Measurements from ENCODE around the gene MKNK1. TPM values are rescaled to one million over a fixed set of nuclear protein-coding genes. Genes with fewer than 3 reads are reported as not detected.

The MKNK1 gene
- total RNA-seq, 1 donor from 2014 or later: 30.6 TPM

- no peak overlapping the region for H3K27ac Mint-ChIP-seq
- H3K9me3 Mint-ChIP-seq: no peaks in the 10 kb centered on the region
- no peak overlapping the region for H3K4me3 Mint-ChIP-seq
- H3K27me3 Mint-ChIP-seq (ENCODE audit: low read depth): no peaks in the 10 kb centered on the region
- peaks cover 26% of the 10 kb centered on the region for H3K36me3 Mint-ChIP-seq
- no peak for TF ChIP-seq CTCF (IDR thresholded peaks at IDR 0.05; ENCODE audit: unreplicated experiment)
- no peaks in the 10 kb centered on the region for H3K4me1 Mint-ChIP-seq
- no peak for DNase-seq (ENCODE audit: low spot score in 2 of 2, unreplicated experiment in 2 of 2)
Observed at GRCh38 chr1:46592823-46593222, 11.2 kb downstream of the MKNK1 start.

- H3K27ac Mint-ChIP-seq: no peak overlapping the region
- no peaks in the 10 kb centered on the region for H3K27me3 Mint-ChIP-seq (ENCODE audit: low read depth)
- H3K4me3 Mint-ChIP-seq: no peak overlapping the region
- no peak for TF ChIP-seq CTCF (IDR thresholded peaks at IDR 0.05; ENCODE audit: unreplicated experiment)
- peaks cover 27% of the 10 kb centered on the region for H3K36me3 Mint-ChIP-seq
- no peak for DNase-seq (ENCODE audit: low spot score in 2 of 2, unreplicated experiment in 2 of 2)
- no peaks in the 10 kb centered on the region for H3K4me1 Mint-ChIP-seq
- H3K9me3 Mint-ChIP-seq: no peaks in the 10 kb centered on the region
Observed at GRCh38 chr1:46589529-46589928, 14.5 kb downstream of the MKNK1 start.

GRCh38 chr1:46587069-46587468, 17.0 kb downstream of the MKNK1 start:
- Mint-ChIP-seq H3K4me3 (no peak overlapping the region), H3K9me3 (no peaks in the 10 kb centered on the region), H3K4me1 (no peaks in the 10 kb centered on the region), H3K36me3 (peaks cover 20% of the 10 kb centered on the region), H3K27me3 (ENCODE audit: low read depth) (no peaks in the 10 kb centered on the region), H3K27ac (no peak overlapping the region)
- no peak for TF ChIP-seq CTCF (IDR thresholded peaks at IDR 0.05; ENCODE audit: unreplicated experiment)
- DNase-seq (ENCODE audit: low spot score in 2 of 2, unreplicated experiment in 2 of 2): no peak

- no peak for TF ChIP-seq CTCF (IDR thresholded peaks at IDR 0.05; ENCODE audit: unreplicated experiment)
- no peak for DNase-seq (ENCODE audit: low spot score in 2 of 2, unreplicated experiment in 2 of 2)
- Mint-ChIP-seq H3K36me3 (peaks cover 20% of the 10 kb centered on the region), H3K4me3 (no peak overlapping the region), H3K27ac (no peak overlapping the region), H3K4me1 (no peaks in the 10 kb centered on the region), H3K27me3 (ENCODE audit: low read depth) (no peaks in the 10 kb centered on the region), H3K9me3 (no peaks in the 10 kb centered on the region)
Observed at GRCh38 chr1:46585312-46585938, 18.6 kb downstream of the MKNK1 start.

- Mint-ChIP-seq H3K27me3 (ENCODE audit: low read depth) (no peaks in the 10 kb centered on the region), H3K27ac (no peak overlapping the region), H3K9me3 (no peaks in the 10 kb centered on the region), H3K36me3 (peaks cover 25% of the 10 kb centered on the region), H3K4me3 (no peak overlapping the region), H3K4me1 (no peaks in the 10 kb centered on the region)
- no peak for DNase-seq (ENCODE audit: low spot score in 2 of 2, unreplicated experiment in 2 of 2)
- no peak for TF ChIP-seq CTCF (IDR thresholded peaks at IDR 0.05; ENCODE audit: unreplicated experiment)
Observed at GRCh38 chr1:46583494-46583893, 20.6 kb downstream of the MKNK1 start.

GRCh38 chr1:46582972-46583371, 21.1 kb downstream of the MKNK1 start:
- no peaks in the 10 kb centered on the region for H3K9me3 Mint-ChIP-seq
- DNase-seq (ENCODE audit: low spot score in 2 of 2, unreplicated experiment in 2 of 2): no peak
- no peak overlapping the region for H3K27ac Mint-ChIP-seq
- no peak for TF ChIP-seq CTCF (IDR thresholded peaks at IDR 0.05; ENCODE audit: unreplicated experiment)
- no peak overlapping the region for H3K4me3 Mint-ChIP-seq
- H3K4me1 Mint-ChIP-seq: no peaks in the 10 kb centered on the region
- H3K27me3 Mint-ChIP-seq (ENCODE audit: low read depth): no peaks in the 10 kb centered on the region
- H3K36me3 Mint-ChIP-seq: peaks cover 27% of the 10 kb centered on the region

All from mesothelial cell of epicardium (in vitro differentiated cells).